ENCODE results near the gene C2orf78. TPM values are rescaled to one million over a fixed set of nuclear protein-coding genes. Genes with fewer than 3 reads are reported as not detected.
"Not testable (repeated sequence)": the region's sequence is repeated elsewhere in the genome, so short reads cannot be mapped to it uniquely, and the experiment has no call there.

The C2orf78 gene
- total RNA-seq, 1 donor from 2014 or later: not detected

- peak; percentile 98 for DNase-seq (ENCODE audit: low spot score)
- TF ChIP-seq, protein P1, sequence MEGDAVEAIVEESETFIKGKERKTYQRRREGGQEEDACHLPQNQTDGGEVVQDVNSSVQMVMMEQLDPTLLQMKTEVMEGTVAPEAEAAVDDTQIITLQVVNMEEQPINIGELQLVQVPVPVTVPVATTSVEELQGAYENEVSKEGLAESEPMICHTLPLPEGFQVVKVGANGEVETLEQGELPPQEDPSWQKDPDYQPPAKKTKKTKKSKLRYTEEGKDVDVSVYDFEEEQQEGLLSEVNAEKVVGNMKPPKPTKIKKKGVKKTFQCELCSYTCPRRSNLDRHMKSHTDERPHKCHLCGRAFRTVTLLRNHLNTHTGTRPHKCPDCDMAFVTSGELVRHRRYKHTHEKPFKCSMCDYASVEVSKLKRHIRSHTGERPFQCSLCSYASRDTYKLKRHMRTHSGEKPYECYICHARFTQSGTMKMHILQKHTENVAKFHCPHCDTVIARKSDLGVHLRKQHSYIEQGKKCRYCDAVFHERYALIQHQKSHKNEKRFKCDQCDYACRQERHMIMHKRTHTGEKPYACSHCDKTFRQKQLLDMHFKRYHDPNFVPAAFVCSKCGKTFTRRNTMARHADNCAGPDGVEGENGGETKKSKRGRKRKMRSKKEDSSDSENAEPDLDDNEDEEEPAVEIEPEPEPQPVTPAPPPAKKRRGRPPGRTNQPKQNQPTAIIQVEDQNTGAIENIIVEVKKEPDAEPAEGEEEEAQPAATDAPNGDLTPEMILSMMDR (IDR thresholded peaks at IDR 0.05; ENCODE audit: unreplicated experiment): peak; percentile 98
- Mint-ChIP-seq H3K9me3 (ENCODE audit: unreplicated experiment) (no peaks in the 10 kb centered on the region), H3K27me3 (ENCODE audit: unreplicated experiment) (peaks cover 1% of the 10 kb centered on the region), H3K4me3 (ENCODE audit: unreplicated experiment) (peak within 1 kb of the TSS; percentile 99), H3K27ac (ENCODE audit: unreplicated experiment) (peak within 1 kb of the TSS; percentile 96), H3K4me1 (ENCODE audit: unreplicated experiment) (peaks cover 4% of the 10 kb centered on the region), H3K36me3 (ENCODE audit: low read depth, unreplicated experiment) (peaks cover 9% of the 10 kb centered on the region)
These were observed 4.3 kb upstream of the C2orf78 start, which contains the start of gene DUSP11 for GRCh38 chr2:73779467-73780236. TSS of gene DUSP11 (minus strand) at chr2:73780103. CDS start at chr2:73779974, 129 bp downstream.

GRCh38 chr2:73780237-73780582 lies 3.8 kb upstream of the C2orf78 start:
- peak overlapping the region; percentile 99 for H3K4me3 Mint-ChIP-seq (ENCODE audit: unreplicated experiment)
- peaks cover 4% of the 10 kb centered on the region for H3K4me1 Mint-ChIP-seq (ENCODE audit: unreplicated experiment)
- H3K9me3 Mint-ChIP-seq (ENCODE audit: unreplicated experiment): no peaks in the 10 kb centered on the region
- no peak for DNase-seq (ENCODE audit: low spot score)
- peak overlapping the region; percentile 96 for H3K27ac Mint-ChIP-seq (ENCODE audit: unreplicated experiment)
- peaks cover 7% of the 10 kb centered on the region for H3K36me3 Mint-ChIP-seq (ENCODE audit: low read depth, unreplicated experiment)
- TF ChIP-seq, protein P1 (IDR thresholded peaks at IDR 0.05; ENCODE audit: unreplicated experiment): no peak
- H3K27me3 Mint-ChIP-seq (ENCODE audit: unreplicated experiment): peaks cover 1% of the 10 kb centered on the region

- not testable (repeated sequence) for H3K4me1 Mint-ChIP-seq (ENCODE audit: unreplicated experiment); DNase-seq (ENCODE audit: low spot score); H3K27ac Mint-ChIP-seq (ENCODE audit: unreplicated experiment); H3K27me3 Mint-ChIP-seq (ENCODE audit: unreplicated experiment); H3K36me3 Mint-ChIP-seq (ENCODE audit: low read depth, unreplicated experiment); H3K4me3 Mint-ChIP-seq (ENCODE audit: unreplicated experiment); H3K9me3 Mint-ChIP-seq (ENCODE audit: unreplicated experiment)
These were observed 581 bp upstream of the C2orf78 start for GRCh38 chr2:73783402-73783801.

DNA sequence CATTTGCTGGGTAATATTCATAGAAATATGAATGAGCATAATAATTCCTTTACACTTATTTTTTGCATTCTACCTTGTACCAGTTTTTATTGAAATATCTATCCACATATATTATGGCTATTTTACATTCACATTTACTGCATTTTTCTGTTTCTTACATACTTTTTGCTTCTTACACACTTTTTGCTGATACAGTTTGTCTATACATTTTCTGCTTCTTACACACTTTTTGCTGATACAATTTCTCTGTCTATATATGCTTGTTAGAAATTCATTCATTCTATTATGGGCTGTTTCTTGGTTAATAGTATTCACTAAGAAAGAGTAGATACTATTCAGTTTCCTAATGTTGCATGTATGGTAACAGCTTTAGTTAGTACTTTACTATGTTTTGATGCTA lies 27.9 kb downstream of the C2orf78 start:
- DNase-seq (ENCODE audit: low spot score): no peak
- H3K4me3 Mint-ChIP-seq (ENCODE audit: unreplicated experiment): no peak overlapping the region

DNA sequence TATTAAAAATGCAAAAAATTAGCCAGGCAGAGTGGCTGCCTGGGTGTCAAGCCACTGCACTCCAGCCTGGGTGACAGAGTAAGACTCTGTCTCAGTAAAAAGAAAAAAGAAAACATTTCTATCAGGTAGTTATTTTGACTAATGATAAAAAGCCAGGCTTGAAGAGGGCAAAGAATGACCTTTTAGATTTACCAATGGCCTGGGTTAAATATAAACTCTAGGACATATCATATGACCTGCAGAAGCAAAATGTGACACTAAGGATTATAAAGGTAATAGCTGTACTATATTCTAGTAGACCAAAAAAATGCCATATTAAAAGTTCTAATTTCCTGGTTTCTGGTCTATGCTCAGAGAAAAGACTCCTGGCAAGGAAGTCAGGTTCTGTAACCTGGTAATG lies 28.7 kb downstream of the C2orf78 start:
- Mint-ChIP-seq H3K9me3 (ENCODE audit: unreplicated experiment) (no peaks in the 10 kb centered on the region), H3K27me3 (ENCODE audit: unreplicated experiment) (peaks cover 4% of the 10 kb centered on the region), H3K27ac (ENCODE audit: unreplicated experiment) (no peak overlapping the region), H3K4me1 (ENCODE audit: unreplicated experiment) (no peaks in the 10 kb centered on the region), H3K4me3 (ENCODE audit: unreplicated experiment) (no peak overlapping the region), H3K36me3 (ENCODE audit: low read depth, unreplicated experiment) (no peaks in the 10 kb centered on the region)
- no peak for DNase-seq (ENCODE audit: low spot score)
- TF ChIP-seq, protein P1 (IDR thresholded peaks at IDR 0.05; ENCODE audit: unreplicated experiment): no peak

More for the DNA sequence above, 27.9 kb downstream of the C2orf78 start:
- H3K4me1 Mint-ChIP-seq (ENCODE audit: unreplicated experiment): no peaks in the 10 kb centered on the region
- no peak overlapping the region for H3K27ac Mint-ChIP-seq (ENCODE audit: unreplicated experiment)
- peaks cover 4% of the 10 kb centered on the region for H3K27me3 Mint-ChIP-seq (ENCODE audit: unreplicated experiment)
- H3K36me3 Mint-ChIP-seq (ENCODE audit: low read depth, unreplicated experiment): no peaks in the 10 kb centered on the region
- no peaks in the 10 kb centered on the region for H3K9me3 Mint-ChIP-seq (ENCODE audit: unreplicated experiment)
- TF ChIP-seq, protein P1 (IDR thresholded peaks at IDR 0.05; ENCODE audit: unreplicated experiment): no peak

All from endothelial cell (in vitro differentiated cells).